Measurements from ENCODE around the gene SETMAR.
A peak's percentile ranks its signal among the peaks of the same experiment; 100 is the strongest.
"Not testable (repeated sequence)": the region's sequence is repeated elsewhere in the genome, so short reads cannot be mapped to it uniquely, and the experiment has no call there.

Gene SETMAR

GRCh38 chr3:4303187-4304123, at the start of gene SETMAR:
Gene SETMAR (plus strand): TSS chr3:4303369. CDS start chr3:4303371, 2 bp downstream.
- peak; percentile 87 for DNase-seq

GRCh38 chr3:4261406-4261805, 41.8 kb upstream of the SETMAR start:
- DNase-seq = no peak

DNA sequence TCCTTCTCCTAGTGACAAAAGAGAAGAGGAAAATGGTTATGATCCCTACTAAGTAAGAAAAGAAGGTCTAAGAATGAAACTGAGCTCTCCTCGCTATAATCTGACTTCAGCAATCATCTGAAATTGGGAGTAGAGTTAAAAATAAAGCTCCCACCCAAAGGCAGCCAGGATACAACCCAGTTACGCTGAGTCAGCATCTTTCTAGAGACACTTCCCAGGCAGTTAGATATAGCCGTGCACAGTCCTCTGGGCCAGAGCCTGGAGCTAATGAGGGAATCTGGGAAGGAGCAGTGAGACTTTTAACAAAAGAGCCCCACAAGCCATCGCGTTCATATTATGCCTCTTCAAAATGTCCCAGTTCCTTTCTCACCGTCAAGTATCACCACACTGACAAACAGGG, 39.1 kb upstream of the SETMAR start:
- DNase-seq = no peak

GRCh38 chr3:4270720-4271119, 32.4 kb upstream of the SETMAR start:
- no peak for DNase-seq

- DNase-seq = no peak
Measured at GRCh38 chr3:4271834-4272233, 31.3 kb upstream of the SETMAR start.

GRCh38 chr3:4279516-4280105, 23.6 kb upstream of the SETMAR start:
- DNase-seq = no peak

- DNase-seq = no peak
Measured at GRCh38 chr3:4281991-4282390, 21.2 kb upstream of the SETMAR start.

DNA sequence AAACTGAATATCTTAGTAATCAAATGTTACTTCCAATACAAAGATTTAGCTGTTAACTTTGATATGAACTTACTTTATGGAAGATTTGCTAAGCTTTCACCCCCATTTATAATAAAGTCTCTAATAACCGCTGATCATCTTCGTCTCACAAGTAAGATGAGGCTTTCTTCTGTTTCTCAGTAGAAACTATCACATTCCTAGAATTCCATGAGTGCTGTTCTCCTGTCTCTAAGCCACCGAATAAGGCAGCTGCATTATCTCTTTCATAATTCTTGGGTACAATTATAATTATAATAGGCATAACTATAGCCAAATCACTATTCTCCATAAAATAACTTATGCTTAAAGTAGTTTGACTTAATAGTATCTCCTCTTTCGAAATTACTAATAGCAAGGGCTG, 18.3 kb upstream of the SETMAR start:
- DNase-seq = no peak

- DNase-seq = no peak
Measured at GRCh38 chr3:4289044-4289443, 14.1 kb upstream of the SETMAR start.

- no peak for DNase-seq
Measured at GRCh38 chr3:4290272-4290893, 12.8 kb upstream of the SETMAR start.

DNA sequence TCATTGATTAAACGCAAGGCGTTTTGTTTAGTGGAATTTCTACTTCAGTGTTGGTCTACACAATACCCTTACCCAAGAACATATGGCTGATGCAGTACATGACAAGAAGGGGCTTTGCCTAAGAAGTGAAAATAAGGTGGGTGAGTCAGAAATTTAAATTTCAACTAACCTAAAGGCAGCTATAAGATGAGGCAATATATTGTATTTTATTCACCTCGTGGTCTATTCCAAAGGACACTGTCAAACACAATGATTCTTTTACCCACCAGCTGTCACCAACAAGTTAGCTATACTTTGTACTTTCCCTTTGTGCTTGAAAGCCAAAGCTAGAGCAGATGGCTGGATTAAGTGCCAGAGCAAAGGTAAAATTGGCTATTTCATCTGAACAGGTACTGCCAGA, 10.9 kb upstream of the SETMAR start:
- no peak for DNase-seq

DNA sequence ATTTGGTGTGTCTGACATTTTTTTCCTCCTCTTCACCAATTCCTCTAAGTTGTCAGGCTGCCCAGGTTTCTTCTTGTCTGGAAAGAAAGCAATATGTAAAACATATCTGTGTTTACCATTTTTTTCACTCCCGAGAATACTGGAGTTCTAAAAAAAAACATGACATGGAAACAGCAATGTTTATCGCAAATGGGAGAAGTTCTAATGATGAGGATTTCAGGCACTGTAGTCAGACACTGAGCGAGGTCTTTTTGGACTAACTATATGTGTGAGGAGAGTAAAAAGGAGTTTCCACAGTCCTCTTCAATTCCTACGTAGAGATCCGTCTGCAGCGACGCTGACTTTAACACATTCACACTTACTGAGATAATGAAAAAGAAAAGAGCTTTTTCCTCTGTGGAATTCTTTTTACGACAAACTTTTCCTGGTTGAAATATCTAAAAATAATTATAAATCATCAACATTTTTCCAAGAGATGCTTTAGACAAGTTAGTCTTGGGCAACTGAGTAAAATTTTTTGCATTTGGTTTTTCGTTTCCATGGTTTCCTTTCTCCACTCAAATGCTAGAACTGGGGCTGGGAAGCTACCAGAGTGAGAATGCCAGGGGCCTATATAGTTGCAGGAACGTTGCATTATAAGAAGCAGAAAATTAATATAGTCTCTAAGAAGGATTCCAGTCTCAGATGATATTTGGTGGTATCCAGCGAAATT, 8.4 kb upstream of the SETMAR start:
- DNase-seq = no peak

GRCh38 chr3:4296454-4296853, 6.7 kb upstream of the SETMAR start:
- not testable (repeated sequence) for DNase-seq

DNA sequence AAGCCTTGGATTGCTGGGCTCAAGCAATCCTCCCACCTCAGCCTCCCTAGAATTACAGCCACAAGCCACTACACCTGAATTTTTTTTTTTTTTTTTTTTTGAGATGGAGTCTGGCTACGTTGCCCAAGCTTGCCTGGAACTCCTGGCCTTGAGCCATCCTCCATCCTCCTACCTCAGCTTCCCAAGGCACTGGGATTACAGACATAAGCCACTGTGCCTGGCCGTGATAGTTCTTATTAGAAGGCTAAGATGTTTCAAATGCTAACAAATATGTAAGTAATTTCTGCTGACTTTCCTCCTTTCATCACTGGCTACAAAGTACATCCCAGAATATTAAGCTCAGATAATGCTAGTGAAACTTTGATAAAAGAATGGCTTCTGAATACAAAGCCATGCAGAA, 5.7 kb upstream of the SETMAR start:
- no peak for DNase-seq

DNA sequence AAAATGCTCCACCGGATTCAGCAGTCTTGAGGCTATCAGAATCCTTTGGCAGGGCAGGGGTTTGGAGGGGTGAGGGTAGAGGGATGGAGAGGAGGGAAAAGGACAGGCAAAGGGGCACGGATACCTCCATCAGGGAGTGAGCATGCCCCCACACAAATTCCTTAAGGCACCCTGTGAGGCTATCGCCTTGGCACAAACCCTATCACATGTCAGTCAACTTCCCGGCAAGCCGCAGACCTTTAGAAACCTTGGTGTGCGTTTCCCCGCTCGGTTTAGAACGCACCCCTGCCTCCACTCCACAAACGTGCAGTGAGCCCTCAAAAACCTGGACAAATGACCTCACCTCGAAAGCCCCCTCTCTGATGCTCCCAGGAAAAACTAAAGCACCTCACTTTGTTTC, 422 bp upstream of the SETMAR start:
- DNase-seq = no peak

DNA sequence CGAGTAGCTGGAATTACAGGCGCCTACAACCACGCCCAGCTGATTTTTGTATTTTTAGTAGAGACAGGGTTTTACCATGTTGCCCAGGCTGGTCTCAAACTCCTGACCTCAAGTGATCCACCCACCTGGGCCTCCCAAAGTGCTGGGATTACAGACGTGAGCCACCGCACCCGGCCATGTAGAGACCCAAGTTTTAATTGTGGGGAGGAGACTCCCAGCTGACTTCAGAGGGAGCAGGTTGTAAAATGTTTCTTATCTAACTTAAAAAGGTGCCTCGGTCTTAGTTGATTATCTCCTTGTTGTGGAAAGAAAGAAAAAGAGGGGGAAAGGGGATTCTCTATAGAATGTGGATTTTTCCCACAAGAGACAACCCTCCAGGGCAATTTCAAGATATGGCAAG, 2.0 kb downstream of the SETMAR start:
- DNase-seq = not testable (repeated sequence)

- no peak for DNase-seq
Measured at GRCh38 chr3:4306091-4306490, 2.9 kb downstream of the SETMAR start.

- no peak for DNase-seq
Measured at GRCh38 chr3:4306860-4307259, 3.7 kb downstream of the SETMAR start.

- DNase-seq = no peak
Measured at GRCh38 chr3:4309491-4310128, 6.4 kb downstream of the SETMAR start.

- DNase-seq = no peak
Measured at GRCh38 chr3:4310971-4311370, 7.8 kb downstream of the SETMAR start.

DNA sequence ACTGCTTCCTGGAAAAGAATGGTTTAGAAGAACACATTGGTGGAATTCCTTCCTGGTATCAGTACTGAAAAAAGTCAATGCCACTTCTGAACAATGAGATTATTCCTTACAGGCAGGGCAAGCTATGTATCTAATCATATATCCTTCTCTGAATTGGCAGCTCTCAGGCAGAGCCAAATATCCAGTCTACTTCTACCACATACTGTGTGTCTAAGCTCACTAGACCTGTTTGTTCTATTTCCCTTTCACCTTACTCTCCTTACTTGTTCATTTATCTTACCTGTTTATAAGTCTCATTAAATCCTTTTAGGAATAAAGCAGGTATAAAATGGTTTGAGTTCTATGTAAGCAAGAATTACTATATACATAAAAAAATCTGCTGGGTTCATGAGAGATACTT, 8.3 kb downstream of the SETMAR start:
- no peak for DNase-seq

DNA sequence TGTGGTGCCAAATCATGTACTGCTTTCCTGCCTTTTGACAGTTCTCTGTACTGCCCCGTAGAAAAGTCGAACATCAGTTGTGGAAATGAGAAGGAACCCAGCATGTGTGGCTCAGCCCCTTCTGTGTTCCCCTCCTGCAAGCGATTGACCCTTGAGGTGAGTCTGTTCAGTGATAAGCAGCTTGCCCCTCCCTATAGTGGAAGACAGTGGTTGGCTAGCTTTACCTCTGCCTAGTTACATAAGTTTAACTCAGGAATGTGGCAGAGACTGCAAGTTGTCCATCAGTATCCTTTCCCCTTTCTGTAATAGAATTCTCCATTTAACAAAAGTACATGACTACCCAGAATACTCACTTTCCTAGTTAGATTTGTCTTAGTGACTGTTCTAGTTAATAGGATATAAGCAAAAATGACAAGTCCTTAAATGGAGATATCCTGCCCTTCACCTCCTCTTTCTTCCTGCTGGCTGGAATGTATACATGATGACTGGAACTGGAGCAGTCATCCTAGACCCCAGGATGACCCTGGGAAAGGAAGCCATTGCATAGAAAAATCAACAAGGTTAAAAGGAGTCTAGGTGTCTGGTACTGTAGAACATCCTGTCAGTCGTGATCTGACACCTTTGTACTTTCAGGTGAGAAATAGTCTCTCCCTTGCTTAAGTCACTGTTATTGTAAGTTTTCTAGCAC, 10.6 kb downstream of the SETMAR start:
- no peak for DNase-seq
